ENCODE data around the gene CEL.
"Not testable (repeated sequence)": the region's sequence is repeated elsewhere in the genome, so short reads cannot be mapped to it uniquely, and the experiment has no call there.

CEL gene

GRCh38 chr9:133048595-133048994 is 13.2 kb upstream of the CEL start:
- DNase-seq, result no peak

GRCh38 chr9:133049043-133049442 is 12.7 kb upstream of the CEL start:
- no peak for DNase-seq

GRCh38 chr9:133050142-133050541 is 11.6 kb upstream of the CEL start:
- DNase-seq, result no peak

- no peak for DNase-seq
Observed at GRCh38 chr9:133050781-133051180, 11.0 kb upstream of the CEL start.

- DNase-seq, result no peak
Observed at GRCh38 chr9:133051281-133051900, 10.4 kb upstream of the CEL start.

- no peak for DNase-seq
Observed at GRCh38 chr9:133051966-133052539, 9.7 kb upstream of the CEL start.

GRCh38 chr9:133054194-133054890 is 7.4 kb upstream of the CEL start:
- no peak for DNase-seq

GRCh38 chr9:133054966-133055365 is 6.8 kb upstream of the CEL start:
- no peak for DNase-seq

DNA sequence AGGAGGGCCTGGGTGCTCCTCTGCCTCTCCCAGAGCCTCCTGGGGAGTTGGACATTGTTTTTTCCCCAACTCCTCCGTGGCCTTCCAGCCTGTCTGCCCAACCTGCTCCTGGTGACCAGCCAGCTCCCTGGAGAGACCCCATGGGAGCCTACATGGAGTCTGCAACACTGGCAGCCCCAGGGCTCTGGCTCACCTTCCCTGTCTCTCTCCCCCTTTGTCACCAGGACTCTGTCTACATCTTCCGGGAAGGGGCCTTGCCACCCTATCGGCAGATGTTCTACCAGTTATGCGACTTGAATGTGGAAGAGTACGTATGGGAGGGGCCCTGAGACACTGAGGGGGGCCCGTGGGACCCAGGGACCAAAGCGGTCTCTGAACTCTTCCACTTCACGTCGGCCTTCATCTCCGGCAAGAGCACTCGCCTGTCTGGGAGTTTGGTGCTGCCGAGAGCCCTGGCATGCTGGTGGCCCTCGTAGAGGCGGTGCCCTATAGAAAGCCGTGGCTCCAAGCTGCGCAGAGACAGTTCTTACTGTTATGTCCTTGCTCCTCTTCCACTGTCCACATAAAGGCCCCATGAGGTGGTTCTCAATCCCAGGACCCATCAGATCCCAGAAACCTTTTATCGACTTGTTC is 5.9 kb upstream of the CEL start:
- no peak for DNase-seq

DNA sequence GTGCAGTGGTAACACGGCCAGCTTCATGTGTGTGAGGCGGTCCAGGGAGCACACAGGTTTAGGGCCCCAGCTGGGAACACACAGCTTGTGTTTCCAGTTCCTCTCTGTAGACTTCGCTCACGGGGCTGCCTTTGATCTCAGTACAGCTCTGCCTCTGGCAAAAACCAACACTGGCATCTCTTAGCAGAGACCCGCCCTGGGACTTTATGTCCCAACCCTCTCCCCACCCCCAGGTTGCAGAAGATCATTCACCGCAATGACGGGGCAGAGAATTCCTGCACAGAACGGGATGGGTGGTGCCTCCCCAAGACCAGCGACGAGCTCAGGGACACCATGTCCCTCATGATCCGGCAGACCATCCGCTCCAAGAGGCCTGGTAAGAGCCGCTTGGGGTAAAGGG is 5.2 kb upstream of the CEL start:
- DNase-seq, result no peak

DNA sequence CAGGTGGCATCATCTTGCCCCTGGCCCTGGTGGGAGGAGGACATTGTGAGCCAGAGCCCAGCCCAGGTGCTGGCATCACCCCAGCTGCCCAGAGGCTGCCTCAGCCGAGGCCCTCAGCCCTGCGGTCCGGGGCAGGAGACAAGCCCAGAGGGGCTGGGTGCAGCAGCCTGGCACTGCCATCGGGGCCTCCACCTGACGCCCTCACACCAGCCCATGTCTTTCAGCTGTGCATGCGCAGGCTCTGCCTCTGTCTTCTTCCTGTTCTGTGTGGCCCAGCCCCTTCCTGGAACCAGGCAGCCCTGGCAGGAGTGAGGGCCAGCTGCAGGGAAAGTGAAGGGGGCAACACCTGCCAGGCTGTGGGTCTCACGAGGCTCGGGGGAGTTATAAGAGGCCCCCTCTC is 4.8 kb upstream of the CEL start:
- no peak for DNase-seq

DNA sequence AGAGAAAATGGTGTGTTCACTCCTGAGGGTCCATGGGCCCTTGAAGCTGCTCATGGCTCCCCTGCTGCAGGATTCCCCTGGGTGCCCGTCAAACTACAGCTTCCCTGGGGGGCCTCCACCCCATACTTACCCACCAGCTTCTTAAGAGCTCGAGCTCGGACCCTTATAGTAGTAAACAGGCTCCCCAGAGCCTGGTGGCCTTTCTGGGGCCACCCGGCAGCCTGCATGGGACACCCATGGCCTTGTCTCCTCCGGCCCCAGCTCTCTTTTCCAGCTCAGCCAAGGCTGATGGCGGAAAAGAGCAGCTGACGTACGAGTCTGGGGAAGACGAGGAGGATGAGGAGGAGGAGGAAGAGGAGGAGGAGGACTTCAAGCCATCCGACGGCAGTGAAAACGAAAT is 4.2 kb upstream of the CEL start:
- DNase-seq, result no peak

DNA sequence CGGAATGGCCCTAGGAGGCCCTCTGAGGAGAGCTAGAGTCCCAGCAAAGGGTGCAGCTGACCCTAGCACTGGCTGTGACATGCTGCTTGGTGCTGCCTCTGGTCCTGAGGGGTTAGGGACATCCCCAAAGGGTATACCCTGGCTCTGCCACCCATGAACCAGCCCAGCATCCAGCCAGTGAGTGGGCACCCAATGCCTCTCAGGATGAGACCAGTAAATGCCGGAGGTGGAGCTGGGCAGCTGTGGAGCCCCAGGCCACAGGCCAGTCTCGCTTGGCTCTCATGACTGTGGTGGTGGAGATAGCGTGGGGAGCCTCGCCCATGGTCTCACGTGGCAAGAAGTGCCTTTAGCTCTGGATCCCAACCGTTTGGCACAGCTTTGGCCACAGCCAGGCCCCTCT is 3.7 kb upstream of the CEL start:
- no peak for DNase-seq

DNA sequence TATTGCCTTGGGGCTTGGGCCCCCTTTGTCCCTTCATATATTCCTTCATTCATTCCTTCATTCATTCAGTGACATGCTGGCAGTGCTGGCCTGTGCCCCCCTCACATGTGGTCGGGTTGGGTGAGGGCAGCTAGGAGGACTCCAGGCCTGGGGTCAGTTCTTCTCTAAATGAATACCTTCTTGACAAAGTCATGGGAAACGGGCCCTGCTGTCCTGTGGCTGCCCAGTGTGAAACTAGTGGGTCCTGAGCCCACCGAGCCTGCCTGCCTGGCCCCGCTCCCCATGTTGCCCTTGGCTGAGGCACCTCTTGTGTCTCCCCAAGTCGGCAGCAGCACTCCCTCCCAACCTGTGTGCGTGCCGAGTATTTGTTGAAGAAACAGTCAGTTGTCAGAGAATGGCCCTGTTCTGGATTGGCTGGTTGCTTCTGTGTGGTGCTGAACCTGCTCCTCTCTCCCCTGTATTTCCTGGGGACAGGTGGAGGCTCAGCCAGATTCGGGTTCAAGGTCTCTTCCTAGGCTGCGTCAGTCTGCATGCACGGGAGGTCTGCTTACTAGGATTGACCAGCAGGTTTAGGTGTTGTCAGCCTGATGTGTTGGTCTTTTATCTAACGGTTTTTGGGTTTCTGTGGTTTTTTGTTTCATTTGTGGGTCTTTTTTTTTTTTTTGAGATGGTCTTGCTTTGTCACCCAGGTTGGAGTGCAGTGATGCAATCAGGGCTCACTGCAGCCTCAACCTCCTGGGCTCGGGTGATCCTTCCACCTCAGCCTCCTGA is 3.0 kb upstream of the CEL start:
- no peak for DNase-seq

- DNase-seq, result no peak
Observed at GRCh38 chr9:133059623-133060022, 2.2 kb upstream of the CEL start.

GRCh38 chr9:133060417-133060841 is 1.4 kb upstream of the CEL start:
- no peak for DNase-seq

DNA sequence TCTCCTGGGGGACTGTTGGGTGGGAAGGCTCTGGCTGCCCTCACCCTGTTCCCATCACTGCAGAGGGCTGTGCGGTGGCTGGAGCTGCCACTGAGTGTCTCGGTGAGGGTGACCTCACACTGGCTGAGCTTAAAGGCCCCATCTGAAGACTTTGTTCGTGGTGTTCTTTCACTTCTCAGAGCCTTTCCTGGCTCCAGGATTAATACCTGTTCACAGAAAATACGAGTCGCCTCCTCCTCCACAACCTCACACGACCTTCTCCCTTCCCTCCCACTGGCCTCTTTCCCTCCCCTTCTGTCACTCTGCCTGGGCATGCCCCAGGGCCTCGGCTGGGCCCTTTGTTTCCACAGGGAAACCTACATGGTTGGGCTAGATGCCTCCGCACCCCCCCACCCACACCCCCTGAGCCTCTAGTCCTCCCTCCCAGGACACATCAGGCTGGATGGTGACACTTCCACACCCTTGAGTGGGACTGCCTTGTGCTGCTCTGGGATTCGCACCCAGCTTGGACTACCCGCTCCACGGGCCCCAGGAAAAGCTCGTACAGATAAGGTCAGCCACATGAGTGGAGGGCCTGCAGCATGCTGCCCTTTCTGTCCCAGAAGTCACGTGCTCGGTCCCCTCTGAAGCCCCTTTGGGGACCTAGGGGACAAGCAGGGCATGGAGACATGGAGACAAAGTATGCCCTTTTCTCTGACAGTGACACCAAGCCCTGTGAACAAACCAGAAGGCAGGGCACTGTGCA is 590 bp upstream of the CEL start:
- DNase-seq, result not testable (repeated sequence)

DNA sequence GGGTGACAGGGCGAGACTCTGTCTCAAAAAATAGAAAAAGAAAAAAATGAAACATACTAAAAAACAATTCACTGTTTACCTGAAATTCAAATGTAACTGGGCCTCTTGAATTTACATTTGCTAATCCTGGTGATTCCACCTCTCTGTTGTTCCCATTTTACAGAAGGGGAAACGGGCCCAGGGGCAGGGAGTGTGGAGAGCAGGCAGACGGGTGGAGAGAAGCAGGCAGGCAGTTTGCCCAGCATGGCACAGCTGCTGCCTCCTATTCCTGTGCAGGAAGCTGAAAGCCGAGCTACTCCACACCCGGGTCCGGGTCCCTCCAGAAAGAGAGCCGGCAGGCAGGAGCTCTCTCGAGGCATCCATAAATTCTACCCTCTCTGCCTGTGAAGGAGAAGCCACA is 788 bp downstream of the CEL start:
- not testable (repeated sequence) for DNase-seq

DNA sequence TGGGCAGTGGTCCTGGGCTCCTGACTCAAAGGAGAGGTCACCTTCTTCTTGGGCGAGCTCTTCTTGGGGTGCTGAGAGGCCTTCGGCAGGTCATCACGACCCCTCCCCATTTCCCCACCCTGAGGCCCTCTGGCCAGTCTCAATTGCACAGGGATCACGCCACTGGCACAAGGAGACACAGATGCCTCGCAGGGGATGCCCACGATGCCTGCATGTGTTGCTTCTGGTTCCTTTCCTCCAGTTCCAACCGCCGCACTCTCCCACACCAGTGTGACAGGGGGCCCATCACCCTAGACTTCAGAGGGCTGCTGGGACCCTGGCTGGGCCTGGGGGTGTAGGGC is 1.3 kb downstream of the CEL start:
- DNase-seq, result no peak

GRCh38 chr9:133063500-133064231 is 1.9 kb downstream of the CEL start:
- DNase-seq, result no peak

DNA sequence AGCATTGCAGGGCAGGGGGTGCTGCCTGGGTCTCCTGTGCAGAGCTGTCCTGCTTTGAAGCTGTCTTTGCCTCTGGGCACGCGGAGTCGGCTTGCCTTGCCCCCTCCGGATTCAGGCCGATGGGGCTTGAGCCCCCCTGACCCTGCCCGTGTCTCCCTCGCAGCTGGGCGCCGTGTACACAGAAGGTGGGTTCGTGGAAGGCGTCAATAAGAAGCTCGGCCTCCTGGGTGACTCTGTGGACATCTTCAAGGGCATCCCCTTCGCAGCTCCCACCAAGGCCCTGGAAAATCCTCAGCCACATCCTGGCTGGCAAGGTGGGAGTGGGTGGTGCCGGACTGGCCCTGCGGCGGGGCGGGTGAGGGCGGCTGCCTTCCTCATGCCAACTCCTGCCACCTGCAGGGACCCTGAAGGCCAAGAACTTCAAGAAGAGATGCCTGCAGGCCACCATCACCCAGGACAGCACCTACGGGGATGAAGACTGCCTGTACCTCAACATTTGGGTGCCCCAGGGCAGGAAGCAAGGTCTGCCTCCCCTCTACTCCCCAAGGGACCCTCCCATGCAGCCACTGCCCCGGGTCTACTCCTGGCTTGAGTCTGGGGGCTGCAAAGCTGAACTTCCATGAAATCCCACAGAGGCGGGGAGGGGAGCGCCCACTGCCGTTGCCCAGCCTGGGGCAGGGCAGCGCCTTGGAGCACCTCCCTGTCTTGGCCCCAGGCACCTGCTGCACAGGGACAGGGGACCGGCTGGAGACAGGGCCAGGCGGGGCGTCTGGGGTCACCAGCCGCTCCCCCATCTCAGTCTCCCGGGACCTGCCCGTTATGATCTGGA is 2.7 kb downstream of the CEL start:
- no peak for DNase-seq

Measured in GOT3 (cell line).